ENCODE measurements around the gene RGL1.

DNA sequence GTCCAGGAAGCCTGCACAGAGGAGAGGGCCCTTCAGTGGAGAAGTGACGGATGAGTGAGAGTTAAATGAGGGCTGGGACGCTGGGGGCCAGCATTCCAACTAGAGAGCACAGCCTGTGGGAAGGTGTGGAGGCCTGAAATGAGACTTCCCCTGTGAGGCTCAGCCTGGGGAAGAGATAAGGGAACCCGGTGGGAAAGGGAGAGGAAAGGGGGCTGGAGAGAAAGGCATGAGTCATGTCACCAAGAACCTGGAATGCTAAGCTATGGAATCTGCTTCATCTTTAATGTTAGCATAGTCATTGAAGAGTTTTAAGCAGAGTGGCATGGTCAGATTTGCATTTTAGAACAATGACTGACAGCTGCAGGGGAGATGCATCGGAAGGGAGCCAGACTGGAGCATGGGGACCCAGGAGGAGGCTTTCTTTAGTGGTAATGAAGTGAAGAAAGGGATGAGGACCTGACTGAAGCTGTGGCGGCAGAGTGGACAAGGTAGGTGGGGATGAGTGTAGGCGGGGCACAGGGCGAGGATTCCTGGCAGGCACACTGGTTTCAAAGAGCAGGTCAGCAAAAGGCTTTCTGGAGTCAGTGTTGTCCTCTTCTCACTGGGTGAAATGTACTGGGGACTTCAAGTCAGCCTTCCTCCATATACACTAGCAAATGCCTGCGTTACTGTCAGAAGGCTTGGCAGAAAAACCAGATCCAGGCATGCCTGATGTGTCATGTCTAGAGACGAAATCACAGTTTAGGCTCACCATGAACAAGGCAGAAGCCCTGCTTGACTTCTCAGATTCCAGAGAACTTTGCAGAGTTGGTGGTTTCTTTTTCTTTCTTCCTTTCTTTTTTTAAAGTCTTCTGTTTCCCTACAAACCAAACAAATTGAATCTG, 8.0 kb downstream of the RGL1 start:
- TF ChIP-seq CTCF (IDR thresholded peaks at IDR 0.05): no peak
- no peak for TF ChIP-seq POLR2A (IDR thresholded peaks at IDR 0.05)
